ENCODE measurements around the gene CRIM1.

- no peak for TF ChIP-seq POLR2AphosphoS5 (IDR thresholded peaks at IDR 0.05)
- TF ChIP-seq CTCF (IDR thresholded peaks at IDR 0.05) = no peak
- no peak for TF ChIP-seq EP300 (IDR thresholded peaks at IDR 0.05; ENCODE audit: low read depth)
- TF ChIP-seq POLR2A (IDR thresholded peaks at IDR 0.05) = no peak
These were observed 110.6 kb downstream of the CRIM1 start for GRCh38 chr2:36466135-36466534.
